GM23338 (cell line): ENCODE results near the gene CLEC4E. TPM values are rescaled to one million over a fixed set of nuclear protein-coding genes. Genes with fewer than 3 reads are reported as not detected.

ENCODE experiments used
- ATAC-seq: fragments of 200-7000 bp; cut with Tn5 transposase; 3 replicates; pipeline ENCODE4 v1.9.1; 2020
- DNase-seq: peaks from one replicate; pipeline ENCODE4 v3.0.0-alpha.2; 2015; ENCODE audit warnings: low spot score
- H2AFZ ChIP-seq: fragments of 200-600 bp; sonication (generic); 2 replicates; pipeline ENCODE4 v1.8.0; 2016; ENCODE audit warnings: antibody characterized with exemption, mild to moderate bottlenecking, moderate library complexity
- H3F3A ChIP-seq: fragments of 200-600 bp; sonication (generic); replicated peaks from 2 replicates; pipeline ENCODE4 v1.8.0; 2017; ENCODE audit warnings: antibody characterized with exemption, mixed run types, low read depth
- H3K27ac ChIP-seq: fragments of 200-600 bp; sonication (generic); 2 replicates; pipeline ENCODE4 v1.6.1; 2016; ENCODE audit warnings: low read depth
- H3K27me3 ChIP-seq: fragments of 200-600 bp; sonication (generic); 2 replicates; pipeline ENCODE4 v1.8.0; 2016; ENCODE audit warnings: mild to moderate bottlenecking, mixed run types, moderate library complexity; ENCODE audit not compliant: insufficient read depth
- H3K36me3 ChIP-seq: fragments of 200-600 bp; sonication (generic); 2 replicates; pipeline ENCODE4 v1.8.0; 2016; ENCODE audit warnings: mild to moderate bottlenecking; ENCODE audit not compliant: insufficient read depth
- H3K4me1 ChIP-seq: fragments of 200-600 bp; sonication (generic); 2 replicates; pipeline ENCODE4 v1.8.0; 2016; ENCODE audit warnings: mild to moderate bottlenecking, moderate library complexity; ENCODE audit not compliant: insufficient read depth
- H3K4me2 ChIP-seq: fragments of 200-600 bp; sonication (generic); 2 replicates; pipeline ENCODE4 v1.7.1; 2017; ENCODE audit warnings: mixed run types
- H3K4me3 ChIP-seq: fragments of 200-600 bp; sonication (generic); 2 replicates; pipeline ENCODE4 v1.6.1; 2016; ENCODE audit warnings: mixed run types
- H3K79me2 ChIP-seq: fragments of 200-600 bp; sonication (generic); replicated peaks from 2 replicates; pipeline ENCODE4 v1.8.0; 2017; ENCODE audit warnings: mild to moderate bottlenecking; ENCODE audit not compliant: insufficient read depth
- H3K9me2 ChIP-seq: fragments of 200-600 bp; sonication (generic); 2 replicates; pipeline ENCODE4 v1.8.0; 2017; ENCODE audit not compliant: insufficient read depth
- H4K20me1 ChIP-seq: fragments of 200-600 bp; sonication (generic); replicated peaks from 2 replicates; pipeline ENCODE4 v1.8.0; 2017; ENCODE audit warnings: mild to moderate bottlenecking; ENCODE audit not compliant: insufficient read depth
- H3K27ac Mint-ChIP-seq: 2 replicates; pipeline ENCODE4 v1.8.0; 2020; ENCODE audit warnings: inconsistent platforms, mild to moderate bottlenecking, moderate library complexity, mixed read lengths
- H3K27me3 Mint-ChIP-seq: 3 replicates; pipeline ENCODE4 v1.8.0; 2022; ENCODE audit warnings: low read depth, mild to moderate bottlenecking, moderate library complexity, mixed read lengths, inconsistent platforms; ENCODE audit not compliant: insufficient read depth, poor library complexity
- H3K36me3 Mint-ChIP-seq: 3 replicates; pipeline ENCODE4 v1.8.0; 2021; ENCODE audit warnings: low read depth, mild to moderate bottlenecking, inconsistent platforms, moderate library complexity, mixed read lengths
- H3K4me1 Mint-ChIP-seq: 3 replicates; pipeline ENCODE4 v1.8.0; 2020; ENCODE audit warnings: mild to moderate bottlenecking, inconsistent platforms, mixed read lengths
- H3K4me3 Mint-ChIP-seq: 3 replicates; pipeline ENCODE4 v1.8.0; 2021; ENCODE audit warnings: moderate library complexity, mild to moderate bottlenecking, inconsistent platforms, mixed read lengths
- H3K9me3 Mint-ChIP-seq: 3 replicates; pipeline ENCODE4 v1.8.0; 2020; ENCODE audit warnings: moderate library complexity, mild to moderate bottlenecking, inconsistent platforms, mixed read lengths
- CTCF ChIP-seq, 2 experiments: fragments of 200-600 bp in 1 of 2; sonication (generic) in 1 of 2; conservative IDR thresholded peaks; 2 replicates each; pipeline versions ENCODE4 v1.5.1 to v1.6.1; 2016 to 2017; ENCODE audit warnings: antibody characterized with exemption in 2 of 2, low read depth in 2 of 2, mild to moderate bottlenecking in 2 of 2, moderate library complexity in 1 of 2
- EZH2 ChIP-seq: fragments of 200-600 bp; sonication (generic); IDR thresholded peaks from one replicate; pipeline ENCODE4 v1.8.0; 2017; ENCODE audit warnings: antibody characterized with exemption, mild to moderate bottlenecking, low read depth; ENCODE audit not compliant: unreplicated experiment
- NANOG ChIP-seq: IDR thresholded peaks from 2 replicates; pipeline ENCODE4 v1.6.1; 2016; ENCODE audit warnings: antibody characterized with exemption, borderline replicate concordance
- ZNF462 ChIP-seq: fragments of 250-450 bp; sonication (Bioruptor Pico); IDR thresholded peaks from 2 replicates; pipeline ENCODE4 v1.5.0; 2020; ENCODE audit warnings: mild to moderate bottlenecking, moderate library complexity
- polyA plus RNA-seq: library from polyadenylated mRNA; unstranded; fragments of >200 nt; fragmentation: Nextera tagmentation; extraction: Ambion mirVana; gene quantifications from 2 replicates; pipeline ENCODE4 v1.2.1, GENCODE V29; 2016
- total RNA-seq: library from RNA; depleted of rRNA; stranded (reverse); fragments of >200 nt; shearing (Covaris generic); gene quantifications from 2 replicates; pipeline ENCODE4 v1.2.3, GENCODE V29; 2014
- TF ChIP-seq, protein P1 (sequence below): IDR thresholded peaks from 2 replicates; pipeline ENCODE4 v1.6.1; 2016; ENCODE audit warnings: antibody characterized with exemption

CLEC4E gene
- total and polyA plus RNA-seq, 2 experiments from 2014 or later: not detected

GRCh38 chr12:8561011-8561410 lies 20.3 kb upstream of the CLEC4E start (continued):
- TF ChIP-seq ZNF462 (CRISPR knock-in tag): no peak
- TF ChIP-seq, protein P1, sequence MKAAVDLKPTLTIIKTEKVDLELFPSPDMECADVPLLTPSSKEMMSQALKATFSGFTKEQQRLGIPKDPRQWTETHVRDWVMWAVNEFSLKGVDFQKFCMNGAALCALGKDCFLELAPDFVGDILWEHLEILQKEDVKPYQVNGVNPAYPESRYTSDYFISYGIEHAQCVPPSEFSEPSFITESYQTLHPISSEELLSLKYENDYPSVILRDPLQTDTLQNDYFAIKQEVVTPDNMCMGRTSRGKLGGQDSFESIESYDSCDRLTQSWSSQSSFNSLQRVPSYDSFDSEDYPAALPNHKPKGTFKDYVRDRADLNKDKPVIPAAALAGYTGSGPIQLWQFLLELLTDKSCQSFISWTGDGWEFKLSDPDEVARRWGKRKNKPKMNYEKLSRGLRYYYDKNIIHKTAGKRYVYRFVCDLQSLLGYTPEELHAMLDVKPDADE: no peak
- no peak for TF ChIP-seq EZH2
- no peak for TF ChIP-seq CTCF (conservative IDR thresholded peaks at IDR 0.05; ENCODE audit: low read depth in 2 of 2)

GRCh38 chr12:8559676-8560075 lies 19.0 kb upstream of the CLEC4E start:
- Histone ChIP-seq H3K9me2 (peaks cover 4% of the 10 kb centered on the region; the same call in 1 of the 2 replicates), H3F3A (no peaks in the 10 kb centered on the region), H3K4me2 (no peak overlapping the region), H3K4me3 (no peak overlapping the region), H3K4me1 (peaks cover 17% of the 10 kb centered on the region), H3K27ac (no peak overlapping the region), H2AFZ (no peak overlapping the region), H3K36me3 (no peaks in the 10 kb centered on the region), H3K27me3 (no peaks in the 10 kb centered on the region), H4K20me1 (no peaks in the 10 kb centered on the region), H3K79me2 (no peaks in the 10 kb centered on the region)
- Mint-ChIP-seq H3K4me3 (no peak overlapping the region), H3K9me3 (peaks cover 14% of the 10 kb centered on the region), H3K27ac (no peak overlapping the region), H3K36me3 (peaks cover 12% of the 10 kb centered on the region), H3K27me3 (peaks cover 2% of the 10 kb centered on the region), H3K4me1 (peaks cover 25% of the 10 kb centered on the region)
- DNase-seq (no peak), ATAC-seq (no peak)
- TF ChIP-seq ZNF462 (CRISPR knock-in tag) (no peak), NANOG (no peak)
